Fibroblast of lung (primary cell): ENCODE measurements around the gene PTOV1. TPM values are rescaled to one million over a fixed set of nuclear protein-coding genes. Genes with fewer than 3 reads are reported as not detected.
"Not testable (repeated sequence)": the region's sequence is repeated elsewhere in the genome, so short reads cannot be mapped to it uniquely, and the experiment has no call there.

Experiments
- DNase-seq, 2 donors: peaks; one replicate each; pipeline versions ENCODE4 v3.0.0 to v3.0.0-alpha.2; 2010; ENCODE audit warnings: low read depth in 2 of 2
- H2AFZ ChIP-seq: 2 replicates; pipeline ENCODE4 v1.5.1; 2012; ENCODE audit warnings: low read length, control low read depth, inconsistent platforms
- H3K27ac ChIP-seq: 2 replicates; pipeline ENCODE4 v1.5.1; 2011; ENCODE audit warnings: low read length, control low read depth; ENCODE audit not compliant: insufficient read depth
- H3K27me3 ChIP-seq: 2 replicates; pipeline ENCODE4 v1.5.1; 2011; ENCODE audit warnings: mild to moderate bottlenecking, low read length; ENCODE audit not compliant: control insufficient read depth, insufficient read depth
- H3K36me3 ChIP-seq: 2 replicates; pipeline ENCODE4 v1.5.1; 2011; ENCODE audit warnings: low read length; ENCODE audit not compliant: control insufficient read depth, insufficient read depth
- H3K4me1 ChIP-seq: 2 replicates; pipeline ENCODE4 v1.5.1; 2011; ENCODE audit warnings: low read length; ENCODE audit not compliant: control insufficient read depth, insufficient read depth; ENCODE audit errors: extremely low read depth
- H3K4me2 ChIP-seq: 2 replicates; pipeline ENCODE4 v1.5.1; 2011; ENCODE audit warnings: low read length, control low read depth; ENCODE audit not compliant: insufficient read depth; ENCODE audit errors: extremely low read depth
- H3K4me3 ChIP-seq, 4 experiments: fragments of 200-600 bp in 1 of 4; sonication (generic) in 1 of 4; replicated peaks in 1 of 4; 2 replicates each; pipeline ENCODE4 v1.5.1; 2011 to 2016; ENCODE audit warnings: low read length in 4 of 4, low read depth in 3 of 4, mild to moderate bottlenecking in 3 of 4, control low read depth in 2 of 4, inconsistent platforms in 1 of 4, mixed read lengths in 1 of 4; ENCODE audit not compliant: insufficient read depth in 1 of 4; ENCODE audit errors: control extremely low read depth in 1 of 4
- H3K79me2 ChIP-seq: 2 replicates; pipeline ENCODE4 v1.5.1; 2012; ENCODE audit warnings: mild to moderate bottlenecking, low read length, inconsistent platforms; ENCODE audit not compliant: control insufficient read depth, insufficient read depth
- H3K9ac ChIP-seq: 2 replicates; pipeline ENCODE4 v1.5.1; 2011; ENCODE audit warnings: mild to moderate bottlenecking, low read length, control low read depth; ENCODE audit not compliant: insufficient read depth
- H3K9me3 ChIP-seq: 2 replicates; pipeline ENCODE4 v1.5.1; 2012; ENCODE audit warnings: low read depth, low read length; ENCODE audit not compliant: control insufficient read depth, insufficient read depth
- H4K20me1 ChIP-seq: 2 replicates; pipeline ENCODE4 v1.5.1; 2011; ENCODE audit warnings: low read length; ENCODE audit not compliant: control insufficient read depth, insufficient read depth; ENCODE audit errors: extremely low read depth
- CTCF ChIP-seq, 2 donors: IDR thresholded peaks in 1 of 2; conservative IDR thresholded peaks in 1 of 2; 1 replicate in 1 of 2; 2 replicates in 1 of 2; pipeline ENCODE4 v1.5.1; 2011 to 2012; ENCODE audit warnings: low read length in 2 of 2, control low read depth in 1 of 2, inconsistent platforms in 1 of 2, low read depth in 1 of 2, mild to moderate bottlenecking in 1 of 2
- EZH2 ChIP-seq: IDR thresholded peaks from 2 replicates; pipeline ENCODE4 v1.5.1; 2012; ENCODE audit warnings: low read length, control low read depth, mild to moderate bottlenecking; ENCODE audit errors: missing control alignments
- polyA plus RNA-seq, 2 donors: library from polyadenylated mRNA; depleted of rRNA in 1 of 2; stranded (reverse) in 1 of 2; unstranded in 1 of 2; fragments of >200 nt; gene quantifications; 2 replicates each; pipeline ENCODE4 v1.2.1, GENCODE V29; 2011 to 2012; ENCODE audit warnings: missing spikeins in 1 of 2
- total RNA-seq: library from RNA; depleted of rRNA; stranded (reverse); fragments of >200 nt; gene quantifications from 2 replicates; pipeline ENCODE4 v1.2.1, GENCODE V29; 2014

Gene PTOV1
- total and polyA plus RNA-seq, 2 donors (not counting 1 experiment from before 2014, with no cell fraction given): 41.1 to 56.0 TPM

- no peak for DNase-seq
- peak overlapping the region; percentile 76 for H3K4me2 ChIP-seq
- H2AFZ ChIP-seq: peak overlapping the region; percentile 90
- H3K9ac ChIP-seq: peak overlapping the region; percentile 87
- H4K20me1 ChIP-seq: no peaks in the 10 kb centered on the region
- TF ChIP-seq EZH2 (no peak), CTCF (conservative IDR thresholded peaks at IDR 0.05 in 1 of 2, IDR thresholded peaks at IDR 0.05 in 1 of 2; ENCODE audit: low read depth in 1 of 2, low read length in 2 of 2) (no peak)
- H3K36me3 ChIP-seq: peaks cover 4% of the 10 kb centered on the region
- H3K4me1 ChIP-seq: peaks cover 5% of the 10 kb centered on the region
- H3K27me3 ChIP-seq: no peaks in the 10 kb centered on the region
- H3K9me3 ChIP-seq: no peaks in the 10 kb centered on the region
- peak overlapping the region; percentile 98 for H3K27ac ChIP-seq
- peak overlapping the region; percentile 74 to 98 (median 89) for H3K4me3 ChIP-seq
- H3K79me2 ChIP-seq: peaks cover 22% of the 10 kb centered on the region
Observed at GRCh38 chr19:49818649-49819370, 32.1 kb upstream of the PTOV1 start.

- not testable (repeated sequence) for H2AFZ ChIP-seq, H3K9me3 ChIP-seq, DNase-seq, H3K9ac ChIP-seq, H4K20me1 ChIP-seq, H3K27me3 ChIP-seq, H3K36me3 ChIP-seq, H3K4me1 ChIP-seq
- Histone ChIP-seq H3K4me3 (peak overlapping the region; percentile 3 to 98 (median 77)), H3K4me2 (peak overlapping the region; percentile 76), H3K27ac (peak overlapping the region; percentile 98), H3K79me2 (peaks cover 22% of the 10 kb centered on the region)
Observed at GRCh38 chr19:49819452-49820115, 31.4 kb upstream of the PTOV1 start.

GRCh38 chr19:49820125-49820524 is 30.8 kb upstream of the PTOV1 start:
- peak in 1 of 2 donors; percentile 17 for DNase-seq
- no peak overlapping the region for H2AFZ ChIP-seq
- no peak overlapping the region for H3K4me2 ChIP-seq
- peaks cover 2% of the 10 kb centered on the region for H3K4me1 ChIP-seq
- H3K27ac ChIP-seq: no peak overlapping the region
- no peak overlapping the region for H3K4me3 ChIP-seq
- H3K9ac ChIP-seq: no peak overlapping the region
- no peaks in the 10 kb centered on the region for H4K20me1 ChIP-seq
- H3K9me3 ChIP-seq: no peaks in the 10 kb centered on the region
- H3K36me3 ChIP-seq: peaks cover 4% of the 10 kb centered on the region
- no peaks in the 10 kb centered on the region for H3K27me3 ChIP-seq
- H3K79me2 ChIP-seq: peaks cover 22% of the 10 kb centered on the region
- TF ChIP-seq EZH2 (no peak), CTCF (conservative IDR thresholded peaks at IDR 0.05 in 1 of 2, IDR thresholded peaks at IDR 0.05 in 1 of 2; ENCODE audit: low read depth in 1 of 2, low read length in 2 of 2) (no peak)
